ENCODE data around the gene CPNE5.

DNA sequence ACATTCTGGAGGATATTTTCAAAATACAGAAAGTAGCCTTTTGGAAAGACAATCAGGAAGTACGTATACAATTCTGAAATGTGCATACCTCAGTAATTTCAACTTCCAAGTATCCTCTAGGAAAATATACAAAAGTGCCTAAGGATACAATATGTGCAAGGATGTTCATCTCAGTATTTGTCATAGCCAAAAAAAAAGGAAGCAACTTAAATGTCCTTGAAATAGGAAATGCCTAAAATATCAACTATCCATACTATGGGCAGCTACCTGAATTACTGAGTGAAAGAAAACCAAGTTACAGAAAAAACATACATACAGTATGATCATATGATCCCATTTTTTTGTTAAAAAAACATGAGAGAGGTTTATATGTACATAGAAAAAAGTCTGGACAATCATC is 33.9 kb upstream of the CPNE5 start:
- TF ChIP-seq, protein P1, sequence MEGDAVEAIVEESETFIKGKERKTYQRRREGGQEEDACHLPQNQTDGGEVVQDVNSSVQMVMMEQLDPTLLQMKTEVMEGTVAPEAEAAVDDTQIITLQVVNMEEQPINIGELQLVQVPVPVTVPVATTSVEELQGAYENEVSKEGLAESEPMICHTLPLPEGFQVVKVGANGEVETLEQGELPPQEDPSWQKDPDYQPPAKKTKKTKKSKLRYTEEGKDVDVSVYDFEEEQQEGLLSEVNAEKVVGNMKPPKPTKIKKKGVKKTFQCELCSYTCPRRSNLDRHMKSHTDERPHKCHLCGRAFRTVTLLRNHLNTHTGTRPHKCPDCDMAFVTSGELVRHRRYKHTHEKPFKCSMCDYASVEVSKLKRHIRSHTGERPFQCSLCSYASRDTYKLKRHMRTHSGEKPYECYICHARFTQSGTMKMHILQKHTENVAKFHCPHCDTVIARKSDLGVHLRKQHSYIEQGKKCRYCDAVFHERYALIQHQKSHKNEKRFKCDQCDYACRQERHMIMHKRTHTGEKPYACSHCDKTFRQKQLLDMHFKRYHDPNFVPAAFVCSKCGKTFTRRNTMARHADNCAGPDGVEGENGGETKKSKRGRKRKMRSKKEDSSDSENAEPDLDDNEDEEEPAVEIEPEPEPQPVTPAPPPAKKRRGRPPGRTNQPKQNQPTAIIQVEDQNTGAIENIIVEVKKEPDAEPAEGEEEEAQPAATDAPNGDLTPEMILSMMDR (IDR thresholded peaks at IDR 0.05) = no peak
- no peak for TF ChIP-seq EP300 (IDR thresholded peaks at IDR 0.05)
- no peak for TF ChIP-seq POLR2A (IDR thresholded peaks at IDR 0.05)
